ENCODE data around the gene TNFRSF9.
"Not testable (repeated sequence)": the region's sequence is repeated elsewhere in the genome, so short reads cannot be mapped to it uniquely, and the experiment has no call there.

Gene TNFRSF9

GRCh38 chr1:7960867-7961215 is 20.2 kb upstream of the TNFRSF9 start:
- DNase-seq, result no peak

DNA sequence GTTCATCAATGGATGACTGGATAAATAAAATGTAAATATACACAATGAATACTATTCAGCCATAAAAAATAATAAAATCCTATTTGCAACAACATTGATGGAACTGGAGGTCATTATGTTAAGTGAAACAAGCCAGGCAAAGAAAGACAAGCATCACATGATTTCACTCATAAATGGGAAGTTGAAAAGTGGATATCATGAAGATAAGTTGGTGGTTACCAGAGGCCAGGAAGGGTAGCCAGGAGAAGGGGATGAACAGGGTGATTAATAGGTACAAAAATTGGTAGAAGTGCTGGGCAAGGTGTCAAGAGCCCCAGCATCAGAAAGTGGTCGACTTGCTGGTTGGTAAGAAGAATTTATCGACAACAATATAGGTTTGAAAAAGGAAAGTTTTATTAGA is 19.5 kb upstream of the TNFRSF9 start:
- no peak for DNase-seq

GRCh38 chr1:7956218-7957032 is 15.8 kb upstream of the TNFRSF9 start:
- DNase-seq, result peak; percentile 68

GRCh38 chr1:7954683-7955082 is 14.0 kb upstream of the TNFRSF9 start:
- DNase-seq, result no peak

DNA sequence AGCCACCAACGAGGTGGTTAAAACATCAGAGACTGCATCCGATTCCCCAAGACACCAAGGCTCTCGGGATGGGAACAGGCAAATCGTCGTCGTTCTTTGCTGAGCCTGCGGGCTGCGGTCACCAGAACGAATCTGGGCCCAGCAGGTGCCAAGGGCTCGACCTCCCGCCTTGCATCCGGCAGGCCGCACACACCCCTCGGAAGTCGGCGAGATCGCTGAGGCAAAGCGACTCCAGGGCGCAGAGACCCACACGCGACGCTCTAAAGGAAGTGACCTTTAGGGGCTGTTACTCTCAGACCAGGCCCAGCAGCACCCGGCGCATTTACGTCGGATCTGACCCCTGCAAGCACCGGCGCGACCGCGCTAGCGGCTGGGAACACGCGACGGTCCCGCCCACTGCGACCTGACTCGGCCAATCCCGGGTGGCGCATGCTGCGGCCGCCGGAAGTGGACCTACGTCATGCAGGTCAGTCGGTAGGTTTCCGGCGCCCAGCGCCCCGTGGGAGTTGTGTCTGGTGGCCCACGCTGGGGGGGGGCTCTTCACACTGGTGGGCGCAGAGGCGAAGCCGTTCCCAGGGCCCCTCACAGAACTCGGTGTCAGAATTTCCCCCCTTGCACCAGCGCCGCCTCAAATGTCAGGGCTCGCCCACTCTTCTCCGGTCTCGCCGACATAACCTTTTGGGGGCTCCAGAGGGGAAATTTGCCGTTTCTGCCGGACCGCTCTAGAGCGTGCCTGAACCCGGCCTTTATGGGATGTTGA is 13.4 kb upstream of the TNFRSF9 start:
- peak; percentile 58 for DNase-seq

- DNase-seq, result not testable (repeated sequence)
Measured at GRCh38 chr1:7952791-7953190, 12.2 kb upstream of the TNFRSF9 start.

DNA sequence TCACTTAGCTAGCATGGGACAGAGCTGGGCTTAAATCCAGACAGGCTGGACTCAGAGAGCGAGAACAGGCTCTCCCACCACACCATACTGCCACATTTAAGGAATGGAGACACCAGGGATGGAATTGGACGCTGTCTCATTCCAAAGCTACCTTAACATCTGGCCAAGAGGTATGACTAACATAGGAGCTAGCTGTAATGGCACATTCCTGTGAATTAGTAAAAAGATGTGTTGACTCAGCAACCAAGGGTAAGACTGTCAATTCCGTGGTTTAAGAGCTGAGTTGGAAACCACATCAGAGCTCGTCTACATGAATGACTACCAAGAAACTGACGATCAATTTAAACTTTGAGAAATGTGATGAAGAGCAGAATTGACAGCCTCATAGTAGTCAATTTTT is 8.3 kb upstream of the TNFRSF9 start:
- peak; percentile 88 for DNase-seq

- no peak for DNase-seq
Measured at GRCh38 chr1:7943251-7943650, 2.6 kb upstream of the TNFRSF9 start.

- no peak for DNase-seq
Measured at GRCh38 chr1:7942214-7942921, 1.7 kb upstream of the TNFRSF9 start.

- DNase-seq, result peak; percentile 32
Measured at GRCh38 chr1:7941437-7941793, 776 bp upstream of the TNFRSF9 start.

- DNase-seq, result no peak
Measured at GRCh38 chr1:7940034-7940433, 605 bp downstream of the TNFRSF9 start.

GRCh38 chr1:7938070-7938469 is 2.6 kb downstream of the TNFRSF9 start:
- no peak for DNase-seq

DNA sequence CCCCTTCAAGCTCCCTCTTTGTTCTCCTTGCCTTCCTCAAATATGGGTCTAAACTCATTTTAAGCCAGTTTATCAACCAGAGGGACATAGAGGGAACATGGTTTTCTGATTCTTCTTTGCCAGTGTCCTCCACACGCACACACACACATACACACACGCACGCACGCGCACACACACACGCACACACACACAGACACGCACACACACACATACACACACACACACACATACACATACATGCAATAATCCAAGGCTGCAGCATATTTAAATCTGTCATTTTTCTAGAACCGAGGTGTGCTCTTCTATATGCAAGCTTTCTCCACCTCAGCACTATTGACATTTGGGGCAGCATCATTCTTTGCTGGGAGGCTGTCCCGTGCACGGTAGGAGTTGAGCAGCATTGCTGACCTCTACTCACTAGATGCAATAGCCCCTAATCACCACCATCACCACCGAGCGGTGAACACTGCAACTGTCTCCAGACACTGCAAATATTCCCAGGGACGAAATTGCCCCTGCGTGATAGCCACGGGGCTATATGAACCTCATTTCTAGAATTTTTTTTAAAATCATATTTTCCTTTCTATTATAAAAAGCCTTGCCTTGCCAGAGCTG is 8.0 kb downstream of the TNFRSF9 start:
- no peak for DNase-seq

GRCh38 chr1:7931446-7931812 is 9.2 kb downstream of the TNFRSF9 start:
- DNase-seq, result no peak

DNA sequence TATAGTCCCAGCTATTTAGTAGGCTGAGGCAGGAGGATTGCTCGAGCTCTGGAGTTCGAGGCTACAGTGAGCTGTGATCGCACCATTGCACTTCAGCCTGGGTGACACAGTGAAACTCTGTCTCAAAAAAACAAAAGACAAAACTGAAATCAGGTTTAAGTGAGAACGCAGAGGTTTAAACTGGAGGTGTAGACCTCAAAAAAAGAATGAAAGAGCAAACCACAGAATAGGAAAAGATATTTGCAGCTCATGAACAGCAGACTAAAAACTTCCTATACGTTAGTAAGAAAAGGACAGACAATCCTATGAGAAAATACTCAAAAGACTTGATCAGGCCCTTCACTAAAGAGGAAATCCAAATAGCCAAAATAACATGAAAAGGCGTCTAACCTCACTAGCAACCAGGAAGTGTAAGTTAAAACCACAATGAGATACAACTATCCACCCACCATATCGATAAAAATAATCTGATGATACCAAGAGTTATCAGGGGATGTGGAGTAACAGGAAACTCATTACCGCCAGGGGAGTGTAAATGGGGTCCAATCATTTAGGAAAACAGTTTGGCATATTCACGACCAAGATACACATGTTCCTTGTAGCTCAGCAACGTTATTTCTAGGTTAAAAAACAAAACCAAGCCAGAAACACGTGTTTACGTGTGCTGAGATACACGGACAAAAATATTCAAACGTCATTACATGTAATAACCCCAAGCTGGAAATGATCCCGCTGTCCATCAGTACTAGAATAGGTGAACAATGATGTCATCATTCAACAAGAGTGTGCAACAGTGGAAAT is 9.8 kb downstream of the TNFRSF9 start:
- DNase-seq, result no peak

DNA sequence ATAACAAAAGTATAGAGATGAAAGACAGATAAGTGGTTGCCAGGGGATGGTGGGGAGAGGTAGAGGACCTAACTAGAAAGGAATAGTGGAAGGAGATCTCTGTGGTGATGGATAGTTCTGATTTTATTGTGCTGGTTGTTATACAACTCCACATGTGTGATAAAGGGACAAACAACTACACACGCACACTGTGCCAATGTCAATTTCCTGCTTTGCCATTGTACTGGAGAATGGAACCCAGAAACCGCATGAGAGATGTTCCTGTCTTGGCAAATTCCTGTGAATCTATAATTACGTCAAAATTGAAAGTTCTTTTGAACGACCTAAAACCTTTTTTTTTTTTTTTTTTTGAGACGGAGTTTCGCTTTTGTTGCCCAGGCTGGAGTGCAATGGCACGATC is 11.0 kb downstream of the TNFRSF9 start:
- no peak for DNase-seq

- no peak for DNase-seq
Measured at GRCh38 chr1:7928247-7928646, 12.4 kb downstream of the TNFRSF9 start.

DNA sequence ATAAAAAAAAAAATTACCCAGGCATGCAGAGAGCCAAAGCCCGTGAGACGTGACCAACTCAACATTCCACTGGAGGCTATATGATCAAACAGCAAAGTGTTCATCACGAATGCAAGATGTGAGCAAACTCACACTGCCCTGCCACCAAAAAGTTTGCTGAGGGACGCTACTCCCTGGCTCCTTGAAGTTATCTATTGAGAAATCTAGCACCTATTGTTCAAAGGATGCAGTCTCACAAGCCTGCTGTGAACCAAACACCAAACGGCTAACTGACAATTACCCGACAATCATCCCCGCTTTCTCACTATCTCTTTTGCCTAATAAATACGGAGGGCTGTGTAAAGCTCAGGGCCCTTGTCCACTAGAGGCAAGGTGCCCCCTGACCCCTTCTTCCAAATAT is 13.6 kb downstream of the TNFRSF9 start:
- not testable (repeated sequence) for DNase-seq

- DNase-seq, result no peak
Measured at GRCh38 chr1:7922301-7922700, 18.3 kb downstream of the TNFRSF9 start.

- DNase-seq, result no peak
Measured at GRCh38 chr1:7921796-7922195, 18.8 kb downstream of the TNFRSF9 start.

DNA sequence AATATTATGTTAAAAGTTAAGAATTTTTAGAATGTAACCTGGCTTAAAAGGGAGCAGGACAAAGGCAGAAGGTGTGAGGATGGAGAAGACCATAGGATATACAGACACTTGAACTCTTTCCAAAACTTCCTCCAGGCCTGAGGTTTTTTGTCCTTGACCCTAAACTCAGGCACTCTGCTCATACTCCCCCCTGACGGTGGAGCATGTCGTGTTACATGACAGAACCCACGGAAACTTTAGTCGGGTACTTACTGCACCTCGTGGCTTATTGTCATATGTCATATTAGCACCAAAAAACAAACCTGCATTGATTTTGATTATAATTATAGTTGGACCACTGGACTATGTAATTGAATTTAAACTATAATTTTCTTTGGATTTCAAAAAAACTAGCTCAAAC is 20.8 kb downstream of the TNFRSF9 start:
- no peak for DNase-seq

GRCh38 chr1:7917971-7918370 is 22.7 kb downstream of the TNFRSF9 start:
- DNase-seq, result not testable (repeated sequence)

DNA sequence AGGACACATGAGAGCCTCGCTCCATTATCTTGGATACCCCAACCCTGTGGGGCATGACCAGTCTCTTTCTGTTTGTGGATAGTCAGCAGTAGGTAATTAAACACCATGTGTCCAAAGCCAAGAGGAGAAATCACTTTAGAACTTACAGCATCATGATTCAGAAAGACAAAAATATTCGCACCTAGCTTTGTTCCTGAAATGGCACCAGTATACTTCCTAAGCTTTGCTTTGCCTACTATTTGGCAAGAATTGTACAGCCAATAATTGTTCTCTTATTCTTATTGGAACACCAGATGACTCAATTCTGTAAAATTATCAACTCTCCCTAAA is 24.2 kb downstream of the TNFRSF9 start:
- DNase-seq, result no peak

Data from NCI-H226 (cell line).